ENCODE data around the gene PIGP. TPM values are rescaled to one million over a fixed set of nuclear protein-coding genes. Genes with fewer than 3 reads are reported as not detected.

PIGP gene
- total and polyA plus RNA-seq, 12 donors = 7.3 to 236 (median 49.4) TPM

DNA sequence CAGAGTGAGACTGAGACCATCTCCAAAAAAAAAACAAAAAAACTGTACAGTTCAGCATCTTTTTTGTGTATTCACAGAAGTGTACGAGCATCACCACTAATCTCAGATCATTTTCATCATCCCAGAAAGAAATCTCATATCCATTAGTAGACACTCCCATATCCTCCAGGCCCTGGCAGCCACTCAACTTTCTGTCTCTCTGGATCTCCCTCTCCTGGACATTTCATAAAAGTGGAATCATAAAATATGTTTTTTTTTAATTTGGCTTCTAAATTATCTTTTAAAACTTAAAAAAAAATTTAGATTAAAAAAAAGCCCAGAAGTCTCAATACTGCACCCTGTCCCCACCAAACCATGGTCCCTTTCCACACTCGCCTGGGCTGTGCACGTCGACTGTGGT, 44.3 kb downstream of the PIGP start:
- Histone ChIP-seq H3K4me1 (replicated peaks in 1 of 2) (no peaks in the 10 kb centered on the region), H3K27ac (no peak overlapping the region), H3K9me3 (replicated peaks in 1 of 3) (no peaks in the 10 kb centered on the region), H3K27me3 (no peaks in the 10 kb centered on the region), H3K36me3 (replicated peaks in 1 of 2) (no peaks in the 10 kb centered on the region), H3K4me3 (no peak overlapping the region)
- peak in 2 of 7 donors; percentile 10 to 62 for DNase-seq
- intact Hi-C loops (cut with DNase I) = no loop called here
- no peak for TF ChIP-seq POLR2A (IDR thresholded peaks at IDR 0.05)
- TF ChIP-seq, protein P1, sequence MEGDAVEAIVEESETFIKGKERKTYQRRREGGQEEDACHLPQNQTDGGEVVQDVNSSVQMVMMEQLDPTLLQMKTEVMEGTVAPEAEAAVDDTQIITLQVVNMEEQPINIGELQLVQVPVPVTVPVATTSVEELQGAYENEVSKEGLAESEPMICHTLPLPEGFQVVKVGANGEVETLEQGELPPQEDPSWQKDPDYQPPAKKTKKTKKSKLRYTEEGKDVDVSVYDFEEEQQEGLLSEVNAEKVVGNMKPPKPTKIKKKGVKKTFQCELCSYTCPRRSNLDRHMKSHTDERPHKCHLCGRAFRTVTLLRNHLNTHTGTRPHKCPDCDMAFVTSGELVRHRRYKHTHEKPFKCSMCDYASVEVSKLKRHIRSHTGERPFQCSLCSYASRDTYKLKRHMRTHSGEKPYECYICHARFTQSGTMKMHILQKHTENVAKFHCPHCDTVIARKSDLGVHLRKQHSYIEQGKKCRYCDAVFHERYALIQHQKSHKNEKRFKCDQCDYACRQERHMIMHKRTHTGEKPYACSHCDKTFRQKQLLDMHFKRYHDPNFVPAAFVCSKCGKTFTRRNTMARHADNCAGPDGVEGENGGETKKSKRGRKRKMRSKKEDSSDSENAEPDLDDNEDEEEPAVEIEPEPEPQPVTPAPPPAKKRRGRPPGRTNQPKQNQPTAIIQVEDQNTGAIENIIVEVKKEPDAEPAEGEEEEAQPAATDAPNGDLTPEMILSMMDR (IDR thresholded peaks at IDR 0.05) = no peak
- WGBS, 4 donors = 79 to 88% (median 81%) methylated on average over 4 of the region's 4 CpGs

DNA sequence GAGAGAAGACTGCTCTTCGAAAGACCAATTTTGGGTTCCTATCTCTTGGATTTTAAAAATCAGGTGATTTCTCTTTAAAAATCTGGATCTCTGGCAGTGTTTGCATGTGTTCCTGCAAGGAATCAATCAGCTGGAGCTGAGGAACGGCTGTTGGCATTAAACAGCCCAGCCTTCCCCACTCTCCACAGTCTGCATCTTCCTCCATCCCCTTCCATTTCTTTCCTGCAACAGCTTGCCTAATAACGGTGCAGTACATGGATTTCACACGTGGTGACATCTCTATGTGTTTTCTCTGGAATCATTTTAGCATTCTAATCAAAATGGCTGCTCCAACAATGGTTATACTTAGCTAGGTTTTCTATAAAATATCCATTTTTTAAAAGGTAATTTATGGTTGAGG, 46.4 kb downstream of the PIGP start:
- Histone ChIP-seq H3K9me3 (replicated peaks in 1 of 3) (no peaks in the 10 kb centered on the region), H3K27ac (no peak overlapping the region), H3K27me3 (no peaks in the 10 kb centered on the region), H3K4me1 (replicated peaks in 1 of 2) (no peaks in the 10 kb centered on the region), H3K36me3 (replicated peaks in 1 of 2) (no peaks in the 10 kb centered on the region), H3K4me3 (no peak overlapping the region)
- DNase-seq = no peak
- intact Hi-C loops (cut with DNase I) = no loop called here
- WGBS, 4 donors = 44 to 56% (median 51%) methylated on average over 4 of the region's 4 CpGs
- TF ChIP-seq, protein P1 (IDR thresholded peaks at IDR 0.05) = no peak
- no peak for TF ChIP-seq POLR2A (IDR thresholded peaks at IDR 0.05)

DNA sequence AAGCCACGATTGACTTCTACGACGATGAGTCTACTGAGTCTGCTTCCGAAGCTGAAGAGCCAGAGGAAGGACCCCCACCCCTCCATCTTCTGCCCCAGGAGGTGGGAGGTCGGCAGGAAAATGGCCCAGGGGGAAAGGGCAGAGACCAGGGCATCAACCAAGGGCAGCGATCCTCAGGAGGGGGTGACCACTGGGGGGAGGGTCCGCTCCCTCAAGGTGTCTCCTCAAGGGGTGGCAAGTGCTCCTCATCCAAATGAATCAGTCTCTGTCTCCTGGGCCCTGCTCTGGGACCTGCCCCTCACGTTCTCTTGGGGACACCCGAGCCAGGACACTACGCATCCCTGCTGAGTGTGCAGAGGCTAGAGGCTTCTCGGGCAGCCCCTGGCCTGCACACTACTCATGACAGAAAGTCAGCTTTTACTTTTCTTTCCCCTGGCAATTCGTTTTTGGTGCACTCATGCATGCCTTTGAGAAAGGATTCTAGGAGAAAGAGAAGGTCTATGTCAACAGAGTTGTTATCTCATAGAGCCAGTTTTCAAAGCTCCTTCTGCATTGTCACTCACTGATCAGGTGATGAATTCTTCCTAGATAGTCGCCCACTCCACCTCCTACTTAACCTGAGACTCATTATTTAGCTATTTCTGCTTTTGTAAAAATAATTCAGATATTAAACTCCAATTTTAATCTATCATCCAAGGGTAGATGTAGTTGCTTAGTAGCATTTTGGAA, 54.8 kb downstream of the PIGP start:
- no peak overlapping the region for H3K4me3 ChIP-seq
- DNase-seq = peak in 2 of 7 donors; percentile 9 to 37
- 74 to 80% (median 79%) methylated on average over 13 of the region's 13 CpGs for WGBS, 4 donors

More for the DNA sequence above, 54.8 kb downstream of the PIGP start:
- Histone ChIP-seq H3K4me1 (replicated peaks in 1 of 2) (no peaks in the 10 kb centered on the region), H3K9me3 (replicated peaks in 1 of 3) (no peaks in the 10 kb centered on the region), H3K27me3 (no peaks in the 10 kb centered on the region), H3K36me3 (replicated peaks in 1 of 2) (no peaks in the 10 kb centered on the region), H3K27ac (no peak overlapping the region)
- TF ChIP-seq, protein P1 (IDR thresholded peaks at IDR 0.05) = no peak
- no peak for TF ChIP-seq POLR2A (IDR thresholded peaks at IDR 0.05)
- intact Hi-C loops (cut with DNase I) = no loop called here

Small RNA genes lying within 50 kb of the gene (small RNA-seq; reads per million reads assigned to genes)
- 0 reads per million in 2 donors for gene RNU6-696P

Other genes starting within 250 kb of the PIGP start
- 10 to 100 TPM; 13.3 to 34.4 (median 20.5) TPM for gene HLCS, start 106.4 kb downstream of the PIGP start, total RNA-seq
- gene HLCS, start 106.4 kb downstream of the PIGP start, polyA plus RNA-seq = 10 to 100 TPM in 1 of 3 donors, 1 to 10 TPM in 2; 4.4 to 18.3 (median 6.4) TPM
- under 1 TPM in 6 of 9 donors, not detected in 3; 0.17 to 0.42 (median 0.38) TPM for gene RIPPLY3, start 66.4 kb downstream of the PIGP start, total RNA-seq
- 1 to 10 TPM in 1 of 3 donors, under 1 TPM in 2; 0.22 to 1.3 (median 0.40) TPM for gene RIPPLY3, start 66.4 kb downstream of the PIGP start, polyA plus RNA-seq
- 100 to 1,000 TPM in 8 of 9 donors, 10 to 100 TPM in 1; 96.8 to 286 (median 145) TPM for gene TTC3, start 183 bp upstream of the PIGP start, total RNA-seq
- 100 to 1,000 TPM in 1 of 3 donors, 10 to 100 TPM in 2; 37.9 to 109 (median 53.6) TPM for gene TTC3, start 183 bp upstream of the PIGP start, polyA plus RNA-seq
- 10 to 100 TPM; 52.5 to 94.8 (median 66.1) TPM for gene VPS26C, start 194.3 kb upstream of the PIGP start, total RNA-seq
- gene VPS26C, start 194.3 kb upstream of the PIGP start, polyA plus RNA-seq = 10 to 100 TPM; 14.3 to 50.6 (median 22.6) TPM